Measurements from ENCODE around the gene NRTN. TPM values are rescaled to one million over a fixed set of nuclear protein-coding genes. Genes with fewer than 3 reads are reported as not detected.

The NRTN gene
- total RNA-seq, 3 donors from 2014 or later (not counting 1 experiment from before 2014, with no cell fraction given) = 0.33 to 0.34 TPM; not detected in 1

DNA sequence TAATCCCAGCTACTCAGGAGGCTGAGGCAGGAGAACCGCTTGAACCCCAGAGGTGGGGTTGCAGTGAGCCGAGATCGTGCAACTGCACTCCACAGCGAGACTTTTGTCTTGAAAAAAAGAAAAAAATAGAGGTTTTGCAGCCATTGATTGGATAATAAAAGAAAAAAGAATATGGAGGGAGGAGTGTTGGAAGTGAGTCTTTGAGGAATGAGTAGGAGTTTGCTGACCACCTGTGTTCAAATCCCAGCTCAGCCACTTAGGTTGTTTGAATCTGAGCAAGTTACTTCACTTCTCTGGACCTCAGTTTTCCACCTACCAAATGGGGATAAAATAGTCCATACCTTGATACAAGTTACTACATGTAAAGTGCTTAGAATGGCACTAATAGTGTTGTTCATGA is 6.2 kb downstream of the NRTN start:
- Mint-ChIP-seq H3K36me3 (no peaks in the 10 kb centered on the region), H3K27me3 (ENCODE audit: low read depth in 2 of 2) (peaks cover 7 to 12% of the 10 kb centered on the region in 2 donors), H3K27ac (no peak overlapping the region), H3K4me3 (no peak overlapping the region), H3K9me3 (no peaks in the 10 kb centered on the region), H3K4me1 (no peaks in the 10 kb centered on the region)
- intact Hi-C loops (cut with micrococcal nuclease) = no loop called here
- no peaks in the 10 kb centered on the region for H3K27me3 ChIP-seq (ENCODE audit: control insufficient read depth, insufficient read depth, low read length)
- H3K9me3 ChIP-seq (ENCODE audit: control insufficient read depth, insufficient read depth, low read length) = no peaks in the 10 kb centered on the region
- no peak overlapping the region for H3K4me3 ChIP-seq (ENCODE audit: low read length)
- TF ChIP-seq, protein P1, sequence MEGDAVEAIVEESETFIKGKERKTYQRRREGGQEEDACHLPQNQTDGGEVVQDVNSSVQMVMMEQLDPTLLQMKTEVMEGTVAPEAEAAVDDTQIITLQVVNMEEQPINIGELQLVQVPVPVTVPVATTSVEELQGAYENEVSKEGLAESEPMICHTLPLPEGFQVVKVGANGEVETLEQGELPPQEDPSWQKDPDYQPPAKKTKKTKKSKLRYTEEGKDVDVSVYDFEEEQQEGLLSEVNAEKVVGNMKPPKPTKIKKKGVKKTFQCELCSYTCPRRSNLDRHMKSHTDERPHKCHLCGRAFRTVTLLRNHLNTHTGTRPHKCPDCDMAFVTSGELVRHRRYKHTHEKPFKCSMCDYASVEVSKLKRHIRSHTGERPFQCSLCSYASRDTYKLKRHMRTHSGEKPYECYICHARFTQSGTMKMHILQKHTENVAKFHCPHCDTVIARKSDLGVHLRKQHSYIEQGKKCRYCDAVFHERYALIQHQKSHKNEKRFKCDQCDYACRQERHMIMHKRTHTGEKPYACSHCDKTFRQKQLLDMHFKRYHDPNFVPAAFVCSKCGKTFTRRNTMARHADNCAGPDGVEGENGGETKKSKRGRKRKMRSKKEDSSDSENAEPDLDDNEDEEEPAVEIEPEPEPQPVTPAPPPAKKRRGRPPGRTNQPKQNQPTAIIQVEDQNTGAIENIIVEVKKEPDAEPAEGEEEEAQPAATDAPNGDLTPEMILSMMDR (IDR thresholded peaks at IDR 0.05) = no peak
- no peaks in the 10 kb centered on the region for H3K36me3 ChIP-seq (ENCODE audit: control insufficient read depth, insufficient read depth, low read length)
- DNase-seq = no peak
- WGBS (ENCODE audit: insufficient coverage) = 93% methylated on average over 4 of the region's 4 CpGs
- H3K4me1 ChIP-seq (ENCODE audit: control insufficient read depth, insufficient read depth, low read length) = no peaks in the 10 kb centered on the region
- no peak overlapping the region for H3K27ac ChIP-seq (ENCODE audit: low read length)
- ATAC-seq = no peak

DNA sequence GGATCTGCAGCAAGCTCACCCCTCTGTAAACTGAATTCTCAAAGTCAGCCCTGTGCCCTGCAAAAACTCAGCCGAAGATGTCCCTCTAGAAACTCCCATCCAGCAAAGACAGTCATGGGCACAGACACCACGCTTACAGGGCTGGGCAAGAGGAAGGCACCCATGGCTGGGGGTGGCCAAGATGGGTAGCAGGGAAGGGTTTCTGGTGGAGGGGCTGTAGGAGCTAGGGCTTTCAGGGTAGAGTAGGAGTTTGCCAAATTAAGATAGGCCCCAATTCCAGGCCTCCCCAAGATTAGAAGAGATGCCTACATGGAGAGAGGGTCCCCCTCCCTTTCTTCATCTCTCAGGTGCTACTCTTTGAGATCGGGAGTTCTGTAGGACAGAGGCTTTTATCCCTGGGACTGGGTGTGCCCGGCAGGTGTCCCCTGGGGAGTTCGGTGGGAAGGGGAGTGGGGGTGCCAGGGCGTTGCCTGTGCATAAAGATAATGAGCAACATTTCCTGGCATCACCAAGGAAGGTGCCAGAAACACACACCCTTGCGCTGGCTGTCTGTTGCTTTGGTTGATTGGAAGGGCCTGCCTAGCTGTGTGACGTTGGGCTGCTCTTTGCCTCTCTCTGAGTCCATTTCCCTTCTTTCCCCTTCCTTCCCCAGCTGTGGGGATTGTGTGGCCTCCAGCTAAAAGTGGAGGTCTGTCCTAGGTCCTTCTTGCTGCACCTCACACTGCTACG is 9.4 kb downstream of the NRTN start:
- TF ChIP-seq, protein P1 (IDR thresholded peaks at IDR 0.05) = no peak
- Histone ChIP-seq H3K9me3 (ENCODE audit: control insufficient read depth, insufficient read depth, low read length) (no peaks in the 10 kb centered on the region), H3K27ac (ENCODE audit: low read length) (no peak overlapping the region), H3K36me3 (ENCODE audit: control insufficient read depth, insufficient read depth, low read length) (no peaks in the 10 kb centered on the region), H3K4me1 (ENCODE audit: control insufficient read depth, insufficient read depth, low read length) (no peaks in the 10 kb centered on the region), H3K27me3 (ENCODE audit: control insufficient read depth, insufficient read depth, low read length) (no peaks in the 10 kb centered on the region), H3K4me3 (ENCODE audit: low read length) (no peak overlapping the region)
- ATAC-seq = no peak
- Mint-ChIP-seq H3K27ac (no peak overlapping the region), H3K27me3 (ENCODE audit: low read depth in 2 of 2) (peaks cover 0 to 10% of the 10 kb centered on the region in 2 donors), H3K9me3 (no peaks in the 10 kb centered on the region), H3K4me3 (no peak overlapping the region), H3K4me1 (no peaks in the 10 kb centered on the region), H3K36me3 (no peaks in the 10 kb centered on the region)
- DNase-seq = no peak
- intact Hi-C loops (cut with micrococcal nuclease) = no loop called here
- WGBS (ENCODE audit: insufficient coverage) = 71% methylated on average over 9 of the region's 9 CpGs

DNA sequence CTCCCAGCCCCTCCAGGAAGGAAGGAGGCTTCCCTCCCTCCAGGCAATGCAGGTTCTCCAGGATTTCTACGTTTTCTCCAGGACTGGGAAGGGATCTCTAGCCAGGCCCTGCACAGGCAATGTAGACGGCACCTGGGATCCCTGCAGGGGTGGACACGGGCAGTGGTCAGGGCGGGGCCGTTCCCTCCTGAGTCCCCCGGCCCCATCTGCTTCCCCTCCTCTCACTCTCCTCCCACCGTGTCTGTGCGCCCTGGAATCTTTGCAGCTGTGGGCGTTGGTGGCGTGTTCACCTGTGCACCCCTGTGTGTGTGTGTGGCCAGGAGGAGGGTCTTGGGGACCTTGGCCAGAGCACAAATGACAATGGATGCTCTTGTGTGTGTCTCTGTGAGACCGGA is 10.0 kb downstream of the NRTN start:
- Histone ChIP-seq H3K4me1 (ENCODE audit: control insufficient read depth, insufficient read depth, low read length) (no peaks in the 10 kb centered on the region), H3K27ac (ENCODE audit: low read length) (no peak overlapping the region), H3K4me3 (ENCODE audit: low read length) (no peak overlapping the region), H3K9me3 (ENCODE audit: control insufficient read depth, insufficient read depth, low read length) (no peaks in the 10 kb centered on the region), H3K27me3 (ENCODE audit: control insufficient read depth, insufficient read depth, low read length) (no peaks in the 10 kb centered on the region), H3K36me3 (ENCODE audit: control insufficient read depth, insufficient read depth, low read length) (no peaks in the 10 kb centered on the region)
- WGBS (ENCODE audit: insufficient coverage) = 64% methylated on average over 9 of the region's 11 CpGs
- intact Hi-C loops (cut with micrococcal nuclease) = no loop called here
- Mint-ChIP-seq H3K27me3 (ENCODE audit: low read depth in 2 of 2) (peaks cover 0 to 10% of the 10 kb centered on the region in 2 donors), H3K27ac (no peak overlapping the region), H3K36me3 (no peaks in the 10 kb centered on the region), H3K9me3 (no peaks in the 10 kb centered on the region), H3K4me1 (no peaks in the 10 kb centered on the region), H3K4me3 (no peak overlapping the region)
- ATAC-seq = no peak
- TF ChIP-seq, protein P1 (IDR thresholded peaks at IDR 0.05) = no peak
- DNase-seq = no peak

DNA sequence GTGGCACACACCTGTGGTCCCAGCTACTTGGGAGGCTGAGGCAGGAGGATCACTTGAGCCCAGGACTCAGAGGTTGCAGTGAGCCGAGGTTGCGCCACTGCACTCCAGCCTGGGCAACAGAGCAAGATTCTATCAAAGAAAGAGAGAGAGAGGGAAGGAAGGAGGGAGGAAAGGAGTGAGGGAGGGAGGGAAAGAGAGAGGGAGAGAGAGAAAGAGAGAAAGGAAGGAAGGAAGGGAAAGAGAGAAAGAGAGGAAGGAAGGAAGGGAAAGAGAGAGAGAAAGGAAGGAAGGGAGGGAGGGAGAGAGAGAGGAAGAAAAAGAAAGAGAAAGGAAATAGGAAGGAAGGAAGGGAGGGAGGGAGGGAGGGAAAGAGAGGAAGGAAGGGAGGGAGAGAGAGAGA is 12.4 kb downstream of the NRTN start:
- Histone ChIP-seq H3K27ac (ENCODE audit: low read length) (no peak overlapping the region), H3K27me3 (ENCODE audit: control insufficient read depth, insufficient read depth, low read length) (no peaks in the 10 kb centered on the region), H3K4me3 (ENCODE audit: low read length) (no peak overlapping the region), H3K9me3 (ENCODE audit: control insufficient read depth, insufficient read depth, low read length) (no peaks in the 10 kb centered on the region), H3K4me1 (ENCODE audit: control insufficient read depth, insufficient read depth, low read length) (no peaks in the 10 kb centered on the region), H3K36me3 (ENCODE audit: control insufficient read depth, insufficient read depth, low read length) (no peaks in the 10 kb centered on the region)
- peaks cover 0 to 4% of the 10 kb centered on the region in 2 donors for H3K4me1 Mint-ChIP-seq
- peaks cover 0 to 13% of the 10 kb centered on the region in 2 donors for H3K27me3 Mint-ChIP-seq (ENCODE audit: low read depth in 2 of 2)
- TF ChIP-seq, protein P1 (IDR thresholded peaks at IDR 0.05) = no peak
- DNase-seq (no peak), ATAC-seq (no peak)
- intact Hi-C loops (cut with micrococcal nuclease) = no loop called here
- 96% methylated on average over 2 of the region's 2 CpGs for WGBS (ENCODE audit: insufficient coverage)
- no peak overlapping the region for H3K27ac Mint-ChIP-seq
- no peaks in the 10 kb centered on the region for H3K36me3 Mint-ChIP-seq
- H3K9me3 Mint-ChIP-seq = no peaks in the 10 kb centered on the region
- H3K4me3 Mint-ChIP-seq = no peak overlapping the region
